Fibroblast of skin of right quadriceps (primary cell): ENCODE results near the gene MFNG.

Experiments
- DNase-seq: peaks from one replicate; pipeline ENCODE4 v3.0.0-alpha.2; 2013

Gene MFNG

GRCh38 chr22:37511395-37512104 is 25.4 kb upstream of the MFNG start:
- DNase-seq = no peak

DNA sequence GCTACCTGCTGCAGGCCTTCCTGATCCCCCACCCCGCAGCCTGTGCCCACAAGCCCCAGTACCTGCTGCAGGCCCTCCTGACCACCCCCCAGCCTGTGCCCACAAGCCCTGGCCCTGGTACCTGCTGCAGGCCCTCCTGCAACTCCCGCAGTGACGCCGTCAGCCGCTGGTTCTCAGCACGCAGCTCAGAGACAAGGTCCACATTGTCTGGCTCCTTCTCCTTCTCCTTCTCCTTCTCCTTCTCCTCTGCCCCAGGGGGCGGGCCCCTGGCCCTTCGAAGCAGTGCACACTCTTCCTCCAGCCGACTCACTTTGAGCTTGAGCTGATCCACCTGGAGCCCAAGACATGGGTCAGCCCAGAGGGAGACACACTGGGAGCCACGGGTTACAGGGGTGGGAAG is 23.9 kb upstream of the MFNG start:
- no peak for DNase-seq

DNA sequence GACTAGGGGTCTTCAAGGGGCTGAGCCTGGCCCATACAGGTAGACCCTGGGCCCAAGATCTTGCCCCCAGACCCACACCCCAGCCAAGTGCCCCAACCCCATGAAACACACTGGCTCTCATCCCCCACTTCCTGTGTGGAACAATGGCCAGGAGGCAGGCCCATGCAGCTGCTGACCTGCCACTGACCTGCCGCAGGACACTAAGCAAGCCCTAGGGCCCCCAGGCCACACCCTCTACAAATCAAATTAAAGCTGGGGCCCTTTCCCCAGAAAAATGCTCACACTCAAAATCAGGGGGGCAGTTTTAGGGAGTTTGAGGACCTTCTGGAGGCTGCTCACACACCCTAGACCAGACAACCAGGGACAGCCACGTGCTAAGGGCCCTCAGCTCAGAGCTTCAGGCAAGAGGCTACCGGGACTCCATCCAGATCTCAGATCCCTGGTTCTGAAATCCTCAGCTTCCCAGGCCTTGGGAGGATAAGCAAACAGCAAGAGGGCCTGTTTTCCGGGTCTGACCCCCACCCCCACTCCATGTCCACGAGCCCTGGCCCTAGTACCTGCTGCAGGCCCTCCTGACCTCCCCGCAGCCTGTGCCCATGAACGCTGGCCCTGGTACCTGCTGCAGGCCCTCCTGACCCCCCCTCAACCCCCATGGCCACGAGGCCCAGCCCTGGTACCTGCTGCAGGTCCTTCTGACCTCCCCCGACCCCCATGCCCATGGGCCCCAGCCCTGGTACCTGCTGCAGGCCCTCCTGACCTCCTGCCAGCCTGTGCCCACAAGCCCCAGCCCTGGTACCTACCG is 23.1 kb upstream of the MFNG start:
- DNase-seq = no peak

GRCh38 chr22:37508431-37508992 is 22.3 kb upstream of the MFNG start:
- DNase-seq = no peak

DNA sequence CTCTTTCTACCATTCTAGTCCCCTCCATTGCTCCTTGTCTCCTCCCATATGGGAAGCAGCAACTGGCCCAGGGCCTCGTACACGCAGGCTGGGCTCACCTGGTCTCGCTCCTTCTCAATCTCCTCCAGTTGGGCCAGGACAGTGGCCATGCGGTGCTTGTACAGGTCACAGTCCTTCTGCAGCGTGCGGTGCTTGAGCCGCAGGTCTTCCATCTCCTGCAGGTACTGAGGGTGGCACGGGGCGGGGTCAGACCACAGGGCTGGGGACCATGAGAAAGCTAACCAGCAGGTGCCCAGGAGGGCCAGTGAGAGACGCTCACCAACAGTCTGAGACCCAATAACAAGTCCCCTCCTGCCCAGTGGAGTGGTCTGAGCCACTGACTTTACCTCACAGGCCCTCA is 21.5 kb upstream of the MFNG start:
- no peak for DNase-seq

- DNase-seq = no peak
Measured at GRCh38 chr22:37505989-37506388, 19.8 kb upstream of the MFNG start.

GRCh38 chr22:37505565-37505964 is 19.4 kb upstream of the MFNG start:
- DNase-seq = no peak

DNA sequence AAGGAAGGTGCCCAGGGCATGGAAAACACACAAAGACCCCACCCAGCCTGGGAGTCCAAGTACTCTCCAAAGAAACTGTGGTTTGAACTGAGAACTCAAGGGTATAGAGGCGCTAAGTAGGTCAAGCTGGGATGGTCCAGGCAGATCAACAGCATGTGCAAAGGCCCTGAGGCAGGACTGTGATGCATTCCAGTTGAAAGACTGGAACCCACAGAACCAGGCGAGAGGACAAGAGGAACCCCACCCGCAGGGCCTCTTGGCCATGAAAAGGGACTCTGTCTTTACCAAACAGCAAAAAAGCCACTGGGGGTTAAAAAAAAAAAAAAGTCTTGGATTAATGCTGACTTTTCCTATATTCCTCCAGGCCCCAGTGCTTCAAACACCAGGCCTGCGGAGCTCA is 18.8 kb upstream of the MFNG start:
- no peak for DNase-seq

DNA sequence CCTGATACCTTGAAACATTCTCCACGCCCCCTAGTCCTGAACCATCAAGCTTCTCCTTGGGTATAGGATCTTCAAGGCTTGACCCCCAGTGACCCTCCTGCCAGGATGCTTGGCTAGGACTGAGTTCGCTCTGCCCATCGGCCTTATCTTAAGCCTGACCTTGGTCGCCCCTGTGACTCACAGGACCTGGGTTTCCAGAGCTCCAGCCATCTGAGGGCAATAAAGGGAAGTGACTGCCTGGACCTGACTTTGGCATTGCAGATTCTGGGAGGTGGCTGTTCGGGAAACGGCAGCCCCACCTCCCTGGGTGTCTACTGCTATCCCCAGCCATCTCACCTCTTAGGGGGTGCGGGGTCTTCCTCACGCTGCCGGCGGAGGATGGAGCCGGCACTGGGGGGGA is 17.7 kb upstream of the MFNG start:
- no peak for DNase-seq

DNA sequence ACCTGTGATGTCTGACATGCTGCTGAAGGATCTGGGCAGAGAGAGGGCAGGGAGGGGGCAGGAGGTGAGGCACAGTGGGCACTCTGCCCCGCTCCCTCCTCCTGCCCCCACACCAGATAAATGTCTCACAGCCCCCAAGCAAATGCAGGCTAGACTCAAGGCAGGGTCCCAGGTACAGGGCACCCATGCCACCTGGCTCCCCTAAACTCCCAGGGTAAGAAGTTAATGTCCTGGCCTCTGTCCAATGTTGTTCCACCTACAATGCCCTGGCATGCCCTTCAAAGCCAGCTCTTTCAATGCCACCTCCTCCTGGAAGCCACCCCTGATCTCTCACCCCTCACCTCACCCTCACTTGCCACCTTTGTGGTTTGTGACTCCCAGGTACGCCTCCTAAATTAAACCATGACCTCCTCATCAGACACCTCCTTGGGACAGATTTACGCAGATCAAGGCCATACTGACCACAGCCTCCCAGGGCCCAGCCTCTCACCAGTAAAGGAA is 17.0 kb upstream of the MFNG start:
- no peak for DNase-seq

DNA sequence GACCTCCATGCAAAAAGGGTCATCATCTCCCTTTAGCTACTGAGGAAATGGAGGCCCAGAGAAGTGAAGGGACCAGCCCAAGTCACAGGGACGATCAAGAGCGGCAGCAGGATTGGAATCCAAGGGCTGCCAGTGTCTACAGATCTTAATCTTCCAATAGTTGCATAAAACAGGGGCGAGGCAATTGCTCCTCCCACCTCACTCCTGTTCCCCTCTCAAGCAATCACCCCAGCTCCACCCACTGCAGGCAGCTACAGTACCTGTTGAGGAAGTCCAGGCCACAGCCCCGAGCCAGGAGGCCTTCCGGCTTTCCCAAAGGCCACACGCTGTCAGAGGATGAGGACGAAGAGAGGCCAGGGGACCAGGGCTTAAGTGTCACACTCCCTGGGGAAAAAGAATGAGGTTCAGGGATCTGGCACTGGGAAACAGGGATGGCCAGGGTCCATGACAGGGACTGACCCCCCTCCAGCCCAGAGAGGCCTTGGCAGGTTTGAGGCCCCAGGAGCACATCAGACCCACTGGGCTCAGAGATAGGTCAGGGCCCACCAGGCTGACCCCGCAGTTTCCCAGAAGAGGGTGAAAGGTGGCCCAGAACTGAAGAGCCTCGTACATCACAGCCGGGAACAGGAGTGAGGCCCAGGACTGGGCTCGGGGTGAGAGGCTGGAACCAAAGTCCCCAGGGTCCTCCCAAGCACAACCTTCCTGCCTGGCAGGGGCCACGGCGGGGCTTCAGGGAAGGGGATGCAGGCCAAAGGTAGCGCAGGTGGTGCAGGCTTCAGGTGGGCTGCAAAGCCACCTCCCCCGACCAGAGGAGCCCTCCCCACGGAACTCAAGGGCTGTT is 16.4 kb upstream of the MFNG start:
- DNase-seq = no peak

DNA sequence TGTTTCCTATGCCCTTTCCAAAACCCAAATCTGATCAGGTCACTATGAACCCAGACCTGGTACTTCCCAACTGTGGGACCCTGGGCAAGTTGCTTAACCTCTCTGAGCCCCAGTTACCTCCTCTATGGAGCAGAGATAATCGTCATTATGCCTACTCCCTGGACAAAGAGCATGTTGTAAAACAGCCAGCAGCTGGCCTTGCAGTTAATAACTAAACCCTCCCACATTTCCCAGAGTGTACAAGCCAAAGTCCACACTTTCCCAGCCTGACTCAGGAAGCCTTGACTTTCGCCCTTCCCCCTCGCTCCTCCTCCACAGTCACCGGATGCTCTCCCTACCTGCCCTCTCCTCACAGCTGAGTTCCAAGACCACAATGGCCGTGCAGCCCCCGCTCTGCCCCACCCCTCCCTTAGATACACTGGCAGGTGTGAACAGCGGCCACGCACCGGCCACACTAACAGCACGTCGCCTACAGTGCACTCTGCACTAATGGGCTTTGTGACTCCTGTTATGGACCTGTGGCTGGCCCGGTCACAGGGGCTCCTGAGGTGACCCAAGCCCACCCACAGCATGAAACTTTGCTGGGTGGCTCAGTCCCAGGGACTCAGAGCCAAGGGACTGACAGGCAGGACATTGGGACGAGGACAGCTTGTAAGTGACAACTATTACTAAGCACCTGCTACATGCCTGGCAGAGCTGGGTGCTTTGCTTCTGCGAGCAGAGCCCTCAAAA is 15.6 kb upstream of the MFNG start:
- DNase-seq = peak; percentile 75

DNA sequence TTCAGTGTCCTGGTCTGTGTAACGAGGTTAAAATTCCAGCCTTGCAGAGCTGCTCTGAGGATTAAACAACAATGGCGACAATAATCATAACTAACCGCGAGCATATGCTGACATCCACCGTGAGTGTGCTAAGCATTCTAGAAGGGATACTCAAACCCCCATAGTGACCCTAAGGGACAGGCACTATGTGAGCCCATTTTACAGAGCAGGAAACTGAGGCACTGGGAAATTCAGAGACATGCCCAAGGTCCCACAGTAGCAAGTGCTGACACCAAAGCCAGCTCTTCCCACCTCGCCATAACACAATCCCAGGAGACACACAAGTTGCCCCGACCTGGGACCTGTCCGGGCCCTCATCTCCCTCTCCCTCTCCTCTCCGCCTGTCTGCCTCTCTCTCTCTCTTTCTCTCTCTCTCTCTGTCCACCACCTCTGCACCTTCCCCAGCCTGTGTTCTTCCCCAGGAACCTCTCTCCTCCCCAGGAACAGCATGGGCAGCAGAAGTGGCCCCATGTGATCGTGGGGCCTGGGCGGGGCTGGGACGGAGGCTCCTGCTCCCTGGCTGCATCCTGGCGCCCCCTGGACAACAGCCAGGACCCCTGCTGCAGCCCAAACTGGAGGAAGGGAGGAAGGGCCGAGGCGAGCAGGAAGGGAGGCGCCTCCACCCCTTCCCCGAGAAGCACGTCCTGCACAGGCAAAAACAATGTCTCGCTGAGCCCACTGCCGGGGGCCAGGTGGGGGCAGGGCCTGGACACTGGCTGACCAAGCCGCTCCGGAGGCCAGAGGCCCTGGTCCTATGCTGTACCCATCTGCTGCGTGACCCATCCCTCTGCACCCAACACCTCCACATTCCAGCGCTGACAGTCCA is 14.8 kb upstream of the MFNG start:
- DNase-seq = no peak

- no peak for DNase-seq
Measured at GRCh38 chr22:37499789-37500540, 13.8 kb upstream of the MFNG start.

DNA sequence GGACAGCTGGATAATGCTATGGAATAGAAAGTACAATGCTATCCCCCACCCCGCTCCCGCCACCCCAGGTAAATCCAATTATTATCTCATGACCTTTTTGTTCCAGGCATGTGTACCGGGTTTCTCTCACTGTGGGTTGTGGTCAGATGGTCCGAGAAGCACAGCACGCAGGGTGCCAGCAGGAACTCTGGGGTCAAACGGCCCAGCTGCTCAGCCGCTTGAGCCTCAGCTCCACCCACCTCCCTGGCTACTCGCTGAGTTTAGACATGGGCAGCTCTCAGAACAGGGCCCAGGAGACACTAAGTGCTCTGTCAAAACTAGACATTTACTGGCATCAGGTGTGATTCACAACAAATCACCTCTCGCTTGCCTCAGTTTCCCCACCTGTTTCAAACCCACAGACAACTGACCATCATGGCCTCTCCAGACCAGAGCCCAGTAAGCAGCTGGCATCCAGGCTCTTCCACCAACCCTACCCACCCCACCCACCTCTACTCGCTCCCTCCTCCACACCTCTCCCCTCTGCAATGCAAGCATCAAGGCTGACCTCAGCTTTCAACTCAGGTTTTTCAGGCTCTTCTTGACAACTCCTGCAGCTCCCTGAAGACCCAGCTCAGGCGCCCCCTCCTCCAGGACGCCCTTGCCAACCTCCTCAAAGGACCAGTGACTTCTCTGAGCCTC is 13.0 kb upstream of the MFNG start:
- DNase-seq = no peak

GRCh38 chr22:37498289-37498909 is 12.2 kb upstream of the MFNG start:
- no peak for DNase-seq

GRCh38 chr22:37497062-37497599 is 10.9 kb upstream of the MFNG start:
- DNase-seq = peak; percentile 94

- peak; percentile 69 for DNase-seq
Measured at GRCh38 chr22:37496651-37497050, 10.5 kb upstream of the MFNG start.

DNA sequence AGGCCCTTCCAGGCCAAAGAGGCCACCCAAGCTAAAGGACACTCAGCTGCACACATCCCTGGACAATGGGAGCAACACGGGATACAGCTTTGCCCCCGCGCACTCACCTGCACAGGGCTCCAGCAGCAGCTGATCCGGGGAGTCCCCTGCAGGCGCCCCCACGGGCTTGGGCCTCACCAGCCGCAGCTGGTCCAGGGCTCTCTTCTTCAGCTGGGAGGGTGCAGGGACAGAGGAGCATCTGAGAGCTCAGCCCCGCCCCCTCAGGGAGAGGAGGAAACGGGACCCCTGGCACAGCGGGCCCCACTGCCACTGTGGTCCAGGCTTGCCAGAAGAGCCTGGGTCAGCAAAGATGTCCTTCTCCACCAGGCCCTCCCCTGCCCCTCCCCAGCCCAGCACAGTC is 7.8 kb upstream of the MFNG start:
- no peak for DNase-seq
